ENCODE data around the gene VPS13D. TPM values are rescaled to one million over a fixed set of nuclear protein-coding genes. Genes with fewer than 3 reads are reported as not detected.

Gene VPS13D
- total RNA-seq, 1 donor from 2014 or later: 25.8 TPM

GRCh38 chr1:12183095-12183794 is 46.6 kb upstream of the VPS13D start:
- DNase-seq (ENCODE audit: low read depth) (no peak), FAIRE-seq (no peak)
- H3K36me3 ChIP-seq (ENCODE audit: control insufficient read depth, insufficient read depth, low read length): no peaks in the 10 kb centered on the region
- peaks cover 13% of the 10 kb centered on the region for H3K27me3 ChIP-seq (ENCODE audit: control insufficient read depth, insufficient read depth, low read length)
- no peak for TF ChIP-seq CTCF (IDR thresholded peaks at IDR 0.05; ENCODE audit: insufficient read depth, low read length, severe bottlenecking)
- H3K4me3 ChIP-seq (ENCODE audit: low read depth, low read length): no peak overlapping the region

GRCh38 chr1:12184008-12184681 is 45.7 kb upstream of the VPS13D start:
- DNase-seq (ENCODE audit: low read depth) (no peak), FAIRE-seq (no peak)
- H3K4me3 ChIP-seq (ENCODE audit: low read depth, low read length): no peak overlapping the region
- TF ChIP-seq CTCF (IDR thresholded peaks at IDR 0.05; ENCODE audit: insufficient read depth, low read length, severe bottlenecking): no peak
- peaks cover 17% of the 10 kb centered on the region for H3K27me3 ChIP-seq (ENCODE audit: control insufficient read depth, insufficient read depth, low read length)
- H3K36me3 ChIP-seq (ENCODE audit: control insufficient read depth, insufficient read depth, low read length): no peaks in the 10 kb centered on the region

GRCh38 chr1:12185036-12185917 is 44.6 kb upstream of the VPS13D start:
- TF ChIP-seq CTCF (IDR thresholded peaks at IDR 0.05; ENCODE audit: insufficient read depth, low read length, severe bottlenecking): no peak
- peaks cover 17% of the 10 kb centered on the region for H3K27me3 ChIP-seq (ENCODE audit: control insufficient read depth, insufficient read depth, low read length)
- FAIRE-seq (no peak), DNase-seq (ENCODE audit: low read depth) (no peak)
- no peak overlapping the region for H3K4me3 ChIP-seq (ENCODE audit: low read depth, low read length)
- H3K36me3 ChIP-seq (ENCODE audit: control insufficient read depth, insufficient read depth, low read length): no peaks in the 10 kb centered on the region

GRCh38 chr1:12185918-12186678 is 43.7 kb upstream of the VPS13D start:
- Histone ChIP-seq H3K4me3 (ENCODE audit: low read depth, low read length) (no peak overlapping the region), H3K27me3 (ENCODE audit: control insufficient read depth, insufficient read depth, low read length) (peaks cover 22% of the 10 kb centered on the region), H3K36me3 (ENCODE audit: control insufficient read depth, insufficient read depth, low read length) (no peaks in the 10 kb centered on the region)
- no peak for FAIRE-seq
- no peak for DNase-seq (ENCODE audit: low read depth)
- TF ChIP-seq CTCF (IDR thresholded peaks at IDR 0.05; ENCODE audit: insufficient read depth, low read length, severe bottlenecking): no peak

- Histone ChIP-seq H3K27me3 (ENCODE audit: control insufficient read depth, insufficient read depth, low read length) (peaks cover 23% of the 10 kb centered on the region), H3K36me3 (ENCODE audit: control insufficient read depth, insufficient read depth, low read length) (no peaks in the 10 kb centered on the region), H3K4me3 (ENCODE audit: low read depth, low read length) (no peak overlapping the region)
- FAIRE-seq (no peak), DNase-seq (ENCODE audit: low read depth) (no peak)
- TF ChIP-seq CTCF (IDR thresholded peaks at IDR 0.05; ENCODE audit: insufficient read depth, low read length, severe bottlenecking): no peak
Measured at GRCh38 chr1:12186679-12186985, 43.2 kb upstream of the VPS13D start.

Measured in bronchial epithelial cell (primary cell).